ENCODE measurements around the gene LGALS9B. TPM values are rescaled to one million over a fixed set of nuclear protein-coding genes. Genes with fewer than 3 reads are reported as not detected.
"Not testable (repeated sequence)": the region's sequence is repeated elsewhere in the genome, so short reads cannot be mapped to it uniquely, and the experiment has no call there.

LGALS9B gene
- polyA plus RNA-seq = 1 to 10 TPM in 3 of 4 donors, not detected in 1; 1.2 to 5.7 (median 1.9) TPM
- long read RNA-seq, donor 1 = 0 reads
- long read RNA-seq, donor 2 = 0 reads
- long read RNA-seq, donor 3 = 0 reads
- long read RNA-seq, donor 4 = 0 reads
- long read RNA-seq, donor 5 = 0 reads
- long read RNA-seq, donor 6 = 0 reads
- long read RNA-seq, donor 7 = 0 reads
- long read RNA-seq, donor 8 = 0 reads
- long read RNA-seq, donor 9 = 0 reads
- long read RNA-seq, donor 10, partial matches to known transcripts = 0 of 2 reads
- long read RNA-seq, donor 10, other reads (novel, unspliced or antisense) = 0 of 2 reads

GRCh38 chr17:20467447-20467846, at the start of gene LGALS9B:
LGALS9B (minus strand) TSS chr17:20467539; CDS start chr17:20467470, 69 bp downstream.
- FAIRE-seq = not testable (repeated sequence)
- 37% methylated on average over 1 of the region's 4 CpGs; no CpG with 5 or more reads in 2 of the 3 donors for WGBS, 3 donors

GRCh38 chr17:20516986-20517385, 49.6 kb upstream of the LGALS9B start:
- not testable (repeated sequence) for H3K36me3 ChIP-seq (ENCODE audit: control insufficient read depth in 3 of 3, insufficient read depth in 2 of 3, low read depth in 1 of 3, low read length in 3 of 3); DNase-seq; H3K4me3 ChIP-seq (ENCODE audit: low read depth in 1 of 3, low read length in 3 of 3); H3K9me3 ChIP-seq (ENCODE audit: control insufficient read depth in 2 of 2, insufficient read depth in 1 of 2, low read depth in 1 of 2, low read length in 1 of 2); FAIRE-seq; H3K4me1 ChIP-seq (ENCODE audit: control insufficient read depth in 3 of 3, insufficient read depth in 2 of 3, low read depth in 1 of 3, low read length in 2 of 3); H3K27me3 ChIP-seq (ENCODE audit: control insufficient read depth in 3 of 3, insufficient read depth in 3 of 3, low read length in 3 of 3); H3K27ac ChIP-seq (ENCODE audit: low read depth in 1 of 3, low read length in 2 of 3)
- WGBS, 3 donors = 85 to 91% (median 88%) methylated on average over 7 to 14 of the region's 17 CpGs

More at GRCh38 chr17:20467447-20467846, at the start of gene LGALS9B:
- H3K27ac ChIP-seq (ENCODE audit: low read depth in 1 of 3, low read length in 2 of 3) = peak within 1 kb of the TSS in 1 of 3 donors; percentile 74
- H3K4me3 ChIP-seq (ENCODE audit: low read depth in 1 of 3, low read length in 3 of 3); H3K27me3 ChIP-seq (ENCODE audit: control insufficient read depth in 3 of 3, insufficient read depth in 3 of 3, low read length in 3 of 3); H3K4me1 ChIP-seq (ENCODE audit: control insufficient read depth in 3 of 3, insufficient read depth in 2 of 3, low read depth in 1 of 3, low read length in 2 of 3); H3K9me3 ChIP-seq (ENCODE audit: control insufficient read depth in 2 of 2, insufficient read depth in 1 of 2, low read depth in 1 of 2, low read length in 1 of 2); DNase-seq; H3K36me3 ChIP-seq (ENCODE audit: control insufficient read depth in 3 of 3, insufficient read depth in 2 of 3, low read depth in 1 of 3, low read length in 3 of 3): not testable (repeated sequence)

- H3K9me3 ChIP-seq (ENCODE audit: control insufficient read depth in 2 of 2, insufficient read depth in 1 of 2, low read depth in 1 of 2, low read length in 1 of 2); H3K36me3 ChIP-seq (ENCODE audit: control insufficient read depth in 3 of 3, insufficient read depth in 2 of 3, low read depth in 1 of 3, low read length in 3 of 3); H3K27me3 ChIP-seq (ENCODE audit: control insufficient read depth in 3 of 3, insufficient read depth in 3 of 3, low read length in 3 of 3); H3K4me3 ChIP-seq (ENCODE audit: low read depth in 1 of 3, low read length in 3 of 3); H3K27ac ChIP-seq (ENCODE audit: low read depth in 1 of 3, low read length in 2 of 3); H3K4me1 ChIP-seq (ENCODE audit: control insufficient read depth in 3 of 3, insufficient read depth in 2 of 3, low read depth in 1 of 3, low read length in 2 of 3); FAIRE-seq; DNase-seq: not testable (repeated sequence)
- WGBS, 3 donors = 86 to 90% (median 87%) methylated on average over 7 to 8 of the region's 10 CpGs
These were observed 47.8 kb upstream of the LGALS9B start for GRCh38 chr17:20515099-20515498.

- H3K36me3 ChIP-seq (ENCODE audit: control insufficient read depth in 3 of 3, insufficient read depth in 2 of 3, low read depth in 1 of 3, low read length in 3 of 3); H3K4me1 ChIP-seq (ENCODE audit: control insufficient read depth in 3 of 3, insufficient read depth in 2 of 3, low read depth in 1 of 3, low read length in 2 of 3); H3K27ac ChIP-seq (ENCODE audit: low read depth in 1 of 3, low read length in 2 of 3); FAIRE-seq; H3K27me3 ChIP-seq (ENCODE audit: control insufficient read depth in 3 of 3, insufficient read depth in 3 of 3, low read length in 3 of 3); DNase-seq; H3K4me3 ChIP-seq (ENCODE audit: low read depth in 1 of 3, low read length in 3 of 3); H3K9me3 ChIP-seq (ENCODE audit: control insufficient read depth in 2 of 2, insufficient read depth in 1 of 2, low read depth in 1 of 2, low read length in 1 of 2): not testable (repeated sequence)
- WGBS, 3 donors = 60 to 93% (median 80%) methylated on average over 1 to 2 of the region's 9 CpGs
These were observed 46.2 kb upstream of the LGALS9B start for GRCh38 chr17:20513539-20513938.

GRCh38 chr17:20512378-20512777, 45.0 kb upstream of the LGALS9B start:
- not testable (repeated sequence) for FAIRE-seq; DNase-seq; H3K27ac ChIP-seq (ENCODE audit: low read depth in 1 of 3, low read length in 2 of 3); H3K27me3 ChIP-seq (ENCODE audit: control insufficient read depth in 3 of 3, insufficient read depth in 3 of 3, low read length in 3 of 3); H3K4me3 ChIP-seq (ENCODE audit: low read depth in 1 of 3, low read length in 3 of 3); H3K4me1 ChIP-seq (ENCODE audit: control insufficient read depth in 3 of 3, insufficient read depth in 2 of 3, low read depth in 1 of 3, low read length in 2 of 3); H3K36me3 ChIP-seq (ENCODE audit: control insufficient read depth in 3 of 3, insufficient read depth in 2 of 3, low read depth in 1 of 3, low read length in 3 of 3); H3K9me3 ChIP-seq (ENCODE audit: control insufficient read depth in 2 of 2, insufficient read depth in 1 of 2, low read depth in 1 of 2, low read length in 1 of 2)
- WGBS, 3 donors = no CpG with 5 or more reads among the region's 18 CpGs

- DNase-seq; H3K27me3 ChIP-seq (ENCODE audit: control insufficient read depth in 3 of 3, insufficient read depth in 3 of 3, low read length in 3 of 3); H3K27ac ChIP-seq (ENCODE audit: low read depth in 1 of 3, low read length in 2 of 3); FAIRE-seq; H3K36me3 ChIP-seq (ENCODE audit: control insufficient read depth in 3 of 3, insufficient read depth in 2 of 3, low read depth in 1 of 3, low read length in 3 of 3); H3K4me3 ChIP-seq (ENCODE audit: low read depth in 1 of 3, low read length in 3 of 3); H3K9me3 ChIP-seq (ENCODE audit: control insufficient read depth in 2 of 2, insufficient read depth in 1 of 2, low read depth in 1 of 2, low read length in 1 of 2); H3K4me1 ChIP-seq (ENCODE audit: control insufficient read depth in 3 of 3, insufficient read depth in 2 of 3, low read depth in 1 of 3, low read length in 2 of 3): not testable (repeated sequence)
- WGBS, 3 donors = no CpG with 5 or more reads among the region's 8 CpGs
These were observed 44.4 kb upstream of the LGALS9B start for GRCh38 chr17:20511778-20512177.

GRCh38 chr17:20505333-20505732, 38.0 kb upstream of the LGALS9B start:
- H3K9me3 ChIP-seq (ENCODE audit: control insufficient read depth in 2 of 2, insufficient read depth in 1 of 2, low read depth in 1 of 2, low read length in 1 of 2); H3K27me3 ChIP-seq (ENCODE audit: control insufficient read depth in 3 of 3, insufficient read depth in 3 of 3, low read length in 3 of 3); H3K4me3 ChIP-seq (ENCODE audit: low read depth in 1 of 3, low read length in 3 of 3); DNase-seq; H3K36me3 ChIP-seq (ENCODE audit: control insufficient read depth in 3 of 3, insufficient read depth in 2 of 3, low read depth in 1 of 3, low read length in 3 of 3); H3K4me1 ChIP-seq (ENCODE audit: control insufficient read depth in 3 of 3, insufficient read depth in 2 of 3, low read depth in 1 of 3, low read length in 2 of 3); FAIRE-seq; H3K27ac ChIP-seq (ENCODE audit: low read depth in 1 of 3, low read length in 2 of 3): not testable (repeated sequence)
- WGBS, 3 donors = 77 to 88% (median 88%) methylated on average over 3 to 10 of the region's 16 CpGs

- H3K4me1 ChIP-seq (ENCODE audit: control insufficient read depth in 3 of 3, insufficient read depth in 2 of 3, low read depth in 1 of 3, low read length in 2 of 3); H3K27ac ChIP-seq (ENCODE audit: low read depth in 1 of 3, low read length in 2 of 3); H3K9me3 ChIP-seq (ENCODE audit: control insufficient read depth in 2 of 2, insufficient read depth in 1 of 2, low read depth in 1 of 2, low read length in 1 of 2); H3K4me3 ChIP-seq (ENCODE audit: low read depth in 1 of 3, low read length in 3 of 3); DNase-seq; H3K27me3 ChIP-seq (ENCODE audit: control insufficient read depth in 3 of 3, insufficient read depth in 3 of 3, low read length in 3 of 3); FAIRE-seq; H3K36me3 ChIP-seq (ENCODE audit: control insufficient read depth in 3 of 3, insufficient read depth in 2 of 3, low read depth in 1 of 3, low read length in 3 of 3): not testable (repeated sequence)
- WGBS, 3 donors = 60 to 74% methylated on average over 2 to 6 of the region's 11 CpGs; no CpG with 5 or more reads in 1 of the 3 donors
These were observed 37.2 kb upstream of the LGALS9B start for GRCh38 chr17:20504388-20505066.

Measured in small intestine (tissue), 16 donors.